Heart right ventricle (tissue), 16 donors: ENCODE data around the gene CCM2. TPM values are rescaled to one million over a fixed set of nuclear protein-coding genes. Genes with fewer than 3 reads are reported as not detected.

Experiments used
- ATAC-seq, 8 donors: fragments of 200-7000 bp; cut with Tn5 transposase; one replicate each; pipeline ENCODE4 v1.9.1; 2020; ENCODE audit warnings: mild to moderate bottlenecking in 8 of 8, moderate library complexity in 8 of 8, moderate number of reproducible peaks in 1 of 8
- DNase-seq, 2 donors: peaks; one replicate each; pipeline ENCODE4 v3.0.0-alpha.2; 2020
- H3K27ac ChIP-seq, 10 donors: fragments of 200-600 bp; sonication (generic) in 2 of 10; one replicate each; pipeline versions ENCODE4 v1.5.0 to v1.8.0; 2020 to 2022; ENCODE audit warnings: mild to moderate bottlenecking in 3 of 10
- H3K27me3 ChIP-seq, 7 donors: fragments of 200-600 bp; one replicate each; pipeline ENCODE4 v1.8.0; 2021 to 2022; ENCODE audit warnings: mild to moderate bottlenecking in 2 of 7
- H3K36me3 ChIP-seq, 9 donors: fragments of 200-600 bp; sonication (generic) in 1 of 9; one replicate each; pipeline versions ENCODE4 v1.5.0 to v1.8.0; 2020 to 2022; ENCODE audit warnings: mild to moderate bottlenecking in 2 of 9
- H3K4me1 ChIP-seq, 9 donors: fragments of 200-600 bp; sonication (generic) in 1 of 9; one replicate each; pipeline versions ENCODE4 v1.5.0 to v1.8.0; 2020 to 2022; ENCODE audit warnings: mild to moderate bottlenecking in 4 of 9
- H3K4me3 ChIP-seq, 10 donors: fragments of 200-600 bp; sonication (generic) in 2 of 10; one replicate each; pipeline versions ENCODE4 v1.5.0 to v1.8.0; 2020 to 2022; ENCODE audit warnings: mild to moderate bottlenecking in 7 of 10, moderate library complexity in 2 of 10
- H3K9me3 ChIP-seq, 11 donors: fragments of 200-600 bp in 10 of 11; sonication (generic) in 2 of 11; one replicate each; pipeline versions ENCODE4 v1.5.0 to v1.8.0; 2013 to 2022; ENCODE audit warnings: mild to moderate bottlenecking in 2 of 11, control low read depth in 1 of 11, moderate library complexity in 1 of 11
- WGBS, 2 donors: extraction: QIAGEN DNeasy Blood & Tissue Kit; methylation state at CpG; one replicate each; pipeline ENCODE4 v1.1.7; 2013; ENCODE audit warnings: inconsistent platforms in 1 of 2; 5-methylcytosine and 5-hydroxymethylcytosine counted together
- intact Hi-C, 10 donors: fragments of 100-400 bp; cut with DNase I; formaldehyde crosslinking; loops; one replicate each; pipeline versions ENCODE4 v1.11.1 to v1.14.2; 2022
- polyA plus RNA-seq, 2 donors: library from polyadenylated mRNA; stranded (reverse); fragments of 200-250 nt; gene quantifications; one replicate each; pipeline ENCODE4 v1.2.3, GENCODE V29; 2013
- total RNA-seq, 10 donors: library from RNA; stranded (reverse); fragmentation: NEBNext Ultra II Directional in 3 of 10; extraction: Animal tissue kit (Norgen Biotek cat#: 25700) in 3 of 10; gene quantifications; one replicate each; pipeline versions ENCODE4 v1.2.1 to v1.2.4, GENCODE V29; 2021 to 2023
- TF ChIP-seq, protein P1 (sequence below), 9 donors: fragments of 200-600 bp; sonication (generic) in 2 of 9; IDR thresholded peaks; one replicate each; pipeline versions ENCODE4 v1.5.0 to v1.8.0; 2021 to 2022; ENCODE audit warnings: antibody characterized with exemption in 9 of 9, mild to moderate bottlenecking in 5 of 9, moderate library complexity in 1 of 9
- donor health status: Arrhythmogenic right ventricular cardiomyopathy.
- donor health status: ischemic (EF 13 %, LVEDD 7.1; RV severe dilation, severe dysfunction).
- donor health status: healthy with polysubstance abuse.
- donor health status: DM: no; HTN: yes; CAD: no.
- donor health status: DM: no; HTN: no; CAD: no.
- donor health status: ischemic (EF 25% LVEDD 6.9; RV normal size, moderate dysfunction).
- donor health status: ischemic (EF 25% LVEDD 5.7; RV mildly dilated, moderate dysfunction).
- donor health status: healthy.
- donor health status: DM: yes; HTN: yes; CAD: no.
- donor health status: Ischemic cardiomyopathy.
- donor health status: ischemic (EF 35%, LVEDD 5.7; RV mildly dilated, moderate dysfunction).
- donor health status: nonischemic (EF 11% LVEDD 7.7; RV severe dilation, severe dysfunction).
- donor health status: DM: yes; HTN: yes; CAD: no.
- donor health status: PGD.
- donor health status: ischemic (EF 29% LVEDD 5.4; RV normal size, mild dysfunction).
- donor health status: nonischemic (EF 23%, LVEDD 6.1; RV moderate dilation, normal function).

The CCM2 gene
- total and polyA plus RNA-seq, 12 donors = 21.5 to 71.1 (median 25.7) TPM

DNA sequence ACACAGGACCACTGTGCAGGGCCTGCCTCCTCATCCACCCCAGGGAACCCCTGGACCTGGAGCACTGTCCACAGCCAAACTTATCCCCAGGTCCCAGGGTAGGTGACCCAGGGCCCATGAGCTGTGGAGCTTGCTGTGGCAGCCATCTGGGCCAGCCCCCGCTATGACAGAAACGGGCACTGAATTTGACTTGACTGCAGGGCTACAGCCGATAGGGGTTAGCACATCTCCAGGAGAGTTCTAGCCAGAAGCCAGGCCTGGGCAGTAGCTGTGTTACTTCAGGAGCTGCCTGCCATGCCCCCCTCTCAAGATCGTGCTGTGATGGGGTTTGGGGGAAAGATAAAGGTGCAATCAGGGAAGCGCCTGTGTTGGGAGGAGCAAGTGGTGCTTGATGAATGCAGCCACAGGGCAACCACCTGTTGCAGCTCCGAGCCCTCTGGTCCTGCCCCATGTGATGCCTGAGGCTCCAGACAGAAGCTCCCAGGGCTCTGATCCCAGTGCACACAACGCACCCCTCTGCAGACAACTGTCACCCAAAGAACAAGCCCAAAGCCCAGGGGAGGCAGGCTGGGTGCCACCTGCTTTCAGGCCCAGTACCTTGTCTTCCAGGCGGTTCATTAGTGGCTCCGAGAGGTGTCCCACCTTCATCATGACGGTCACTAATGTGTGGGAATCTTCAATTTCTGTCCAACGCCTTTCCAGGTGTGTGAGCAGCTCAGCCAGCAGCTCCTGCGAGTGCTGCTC is 105.0 kb downstream of the CCM2 start:
- intact Hi-C loops = loop anchor here in 1 of 10 donors (10.0 kb wide), 1 partner anchor 90 kb away; no protein-coding TSS in a partner anchor
- Histone ChIP-seq H3K4me1 (peaks cover 7 to 62% (median 38%) of the 10 kb centered on the region in 9 donors), H3K4me3 (no peak overlapping the region), H3K27ac (peak overlapping the region in 2 of 10 donors; percentile 26 to 36), H3K9me3 (no peaks in the 10 kb centered on the region), H3K36me3 (peaks cover 12 to 97% (median 86%) of the 10 kb centered on the region in 9 donors), H3K27me3 (no peaks in the 10 kb centered on the region)
- TF ChIP-seq, protein P1, sequence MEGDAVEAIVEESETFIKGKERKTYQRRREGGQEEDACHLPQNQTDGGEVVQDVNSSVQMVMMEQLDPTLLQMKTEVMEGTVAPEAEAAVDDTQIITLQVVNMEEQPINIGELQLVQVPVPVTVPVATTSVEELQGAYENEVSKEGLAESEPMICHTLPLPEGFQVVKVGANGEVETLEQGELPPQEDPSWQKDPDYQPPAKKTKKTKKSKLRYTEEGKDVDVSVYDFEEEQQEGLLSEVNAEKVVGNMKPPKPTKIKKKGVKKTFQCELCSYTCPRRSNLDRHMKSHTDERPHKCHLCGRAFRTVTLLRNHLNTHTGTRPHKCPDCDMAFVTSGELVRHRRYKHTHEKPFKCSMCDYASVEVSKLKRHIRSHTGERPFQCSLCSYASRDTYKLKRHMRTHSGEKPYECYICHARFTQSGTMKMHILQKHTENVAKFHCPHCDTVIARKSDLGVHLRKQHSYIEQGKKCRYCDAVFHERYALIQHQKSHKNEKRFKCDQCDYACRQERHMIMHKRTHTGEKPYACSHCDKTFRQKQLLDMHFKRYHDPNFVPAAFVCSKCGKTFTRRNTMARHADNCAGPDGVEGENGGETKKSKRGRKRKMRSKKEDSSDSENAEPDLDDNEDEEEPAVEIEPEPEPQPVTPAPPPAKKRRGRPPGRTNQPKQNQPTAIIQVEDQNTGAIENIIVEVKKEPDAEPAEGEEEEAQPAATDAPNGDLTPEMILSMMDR (IDR thresholded peaks at IDR 0.05) = no peak
- peak in 1 of 8 donors; percentile 19 for ATAC-seq
- no peak for DNase-seq
- 93 to 95% methylated on average over 12 of the region's 12 CpGs for WGBS, 2 donors

DNA sequence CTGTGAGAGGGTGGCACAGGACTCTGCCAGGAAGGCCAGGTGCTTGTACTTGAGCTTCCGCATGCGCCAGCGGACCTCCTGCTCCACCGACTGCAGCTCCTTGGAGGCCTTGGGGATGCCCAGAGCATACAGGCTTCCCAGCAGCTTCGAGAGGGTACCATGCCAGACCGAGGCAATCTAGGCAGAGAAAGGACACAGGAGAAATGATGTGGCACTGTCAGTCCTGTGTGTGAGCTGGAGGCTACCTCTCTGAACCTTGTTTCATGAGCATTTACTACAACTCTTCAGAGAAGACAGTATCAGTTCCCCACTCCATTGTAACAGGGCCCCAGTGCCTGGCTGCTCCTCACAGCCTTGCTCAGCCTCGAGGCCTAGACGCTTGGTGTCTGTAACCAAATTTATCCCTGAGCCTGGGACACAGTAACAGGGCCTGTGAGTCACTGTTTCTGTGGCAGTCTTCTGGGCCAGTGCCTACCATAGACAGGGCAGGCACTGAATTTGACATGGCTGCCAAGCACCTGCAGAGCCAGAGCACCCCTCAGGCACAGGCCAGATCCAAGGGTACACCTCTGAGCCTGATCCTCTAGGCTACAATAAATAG is 105.7 kb downstream of the CCM2 start:
- ATAC-seq (peak in 5 of 8 donors; percentile 29 to 71 (median 45)), DNase-seq (no peak)
- TF ChIP-seq, protein P1 (IDR thresholded peaks at IDR 0.05) = no peak
- Histone ChIP-seq H3K9me3 (no peaks in the 10 kb centered on the region), H3K27ac (peak overlapping the region in 2 of 10 donors; percentile 26 to 36), H3K4me3 (no peak overlapping the region), H3K27me3 (no peaks in the 10 kb centered on the region), H3K4me1 (peaks cover 9 to 68% (median 44%) of the 10 kb centered on the region in 9 donors), H3K36me3 (peaks cover 7 to 90% (median 79%) of the 10 kb centered on the region in 9 donors)
- WGBS, 2 donors = 88 to 89% methylated on average over 8 of the region's 8 CpGs
- intact Hi-C loops = loop anchor here in 1 of 10 donors (10.0 kb wide), 1 partner anchor 91 kb away; no protein-coding TSS in a partner anchor

DNA sequence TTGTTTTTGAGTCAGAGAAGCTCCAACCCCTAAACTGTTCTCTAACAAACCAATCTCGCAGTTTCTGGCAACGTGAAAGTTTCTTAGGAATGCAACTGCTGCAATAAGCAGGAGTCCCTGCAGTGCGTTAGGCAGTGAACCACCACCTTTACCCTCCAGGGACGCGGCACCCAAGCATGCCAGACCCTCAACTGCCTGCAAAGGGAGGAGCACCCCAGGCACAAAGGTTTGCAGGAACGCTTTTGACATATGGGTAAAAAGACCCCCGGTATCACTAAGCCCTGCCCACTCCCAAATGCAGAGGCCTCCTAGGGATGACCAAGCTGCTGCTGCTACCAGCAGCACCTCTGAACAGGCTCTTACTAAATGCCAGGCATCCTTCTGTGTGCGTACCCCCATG is 106.8 kb downstream of the CCM2 start:
- no peak overlapping the region for H3K4me3 ChIP-seq
- WGBS, 2 donors = 67 to 78% methylated on average over 8 of the region's 8 CpGs
- H3K27ac ChIP-seq = no peak overlapping the region
- ATAC-seq (no peak), DNase-seq (no peak)
- intact Hi-C loops = loop anchor here in 1 of 10 donors (10.0 kb wide), 1 partner anchor 92 kb away; no protein-coding TSS in a partner anchor
- no peaks in the 10 kb centered on the region for H3K27me3 ChIP-seq
- H3K9me3 ChIP-seq = no peaks in the 10 kb centered on the region
- H3K4me1 ChIP-seq = peaks cover 11 to 73% (median 47%) of the 10 kb centered on the region in 9 donors
- H3K36me3 ChIP-seq = peaks cover 5 to 79% (median 68%) of the 10 kb centered on the region in 9 donors
- TF ChIP-seq, protein P1 (IDR thresholded peaks at IDR 0.05) = no peak

DNA sequence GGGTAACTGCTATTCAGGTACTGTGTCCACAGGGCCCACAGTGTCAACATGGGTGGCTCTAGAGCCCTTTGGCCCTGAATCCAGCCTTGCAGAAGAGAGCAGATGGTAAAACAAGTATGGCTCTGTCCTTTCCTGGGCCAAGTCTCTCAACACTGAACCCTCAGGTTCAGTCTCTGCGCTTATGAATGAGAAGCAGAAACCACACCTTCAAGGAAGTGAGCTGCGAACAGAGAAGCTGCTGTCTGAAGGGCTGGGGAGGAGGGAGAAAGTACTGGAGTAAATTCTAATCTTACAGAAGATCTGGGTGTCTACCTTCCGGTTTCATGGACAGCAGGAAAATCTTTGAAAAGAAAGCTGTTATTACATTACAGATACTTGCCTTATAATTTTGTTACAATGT is 107.4 kb downstream of the CCM2 start:
- no peaks in the 10 kb centered on the region for H3K9me3 ChIP-seq
- H3K27me3 ChIP-seq = no peaks in the 10 kb centered on the region
- peaks cover 0 to 74% (median 62%) of the 10 kb centered on the region in 9 donors for H3K36me3 ChIP-seq
- WGBS, 2 donors = 70 to 79% methylated on average over 3 of the region's 3 CpGs
- intact Hi-C loops = loop anchor here in 1 of 10 donors (10.0 kb wide), 1 partner anchor 93 kb away; no protein-coding TSS in a partner anchor
- ATAC-seq = no peak
- H3K4me1 ChIP-seq = peaks cover 11 to 78% (median 51%) of the 10 kb centered on the region in 9 donors
- H3K27ac ChIP-seq = no peak overlapping the region
- H3K4me3 ChIP-seq = no peak overlapping the region
- TF ChIP-seq, protein P1 (IDR thresholded peaks at IDR 0.05) = no peak
- DNase-seq = no peak
